Fibroblast of skin of left biceps (primary cell): Measurements from ENCODE around the gene MIXL1.
"Not testable (repeated sequence)": the region's sequence is repeated elsewhere in the genome, so short reads cannot be mapped to it uniquely, and the experiment has no call there.

ENCODE experiments used
- DNase-seq, 2 experiments: peaks; one replicate each; pipeline ENCODE4 v3.0.0-alpha.2; 2013; ENCODE audit warnings: low read depth in 2 of 2

MIXL1 gene

GRCh38 chr1:226212545-226212944 lies 10.9 kb upstream of the MIXL1 start:
- DNase-seq, result no peak

DNA sequence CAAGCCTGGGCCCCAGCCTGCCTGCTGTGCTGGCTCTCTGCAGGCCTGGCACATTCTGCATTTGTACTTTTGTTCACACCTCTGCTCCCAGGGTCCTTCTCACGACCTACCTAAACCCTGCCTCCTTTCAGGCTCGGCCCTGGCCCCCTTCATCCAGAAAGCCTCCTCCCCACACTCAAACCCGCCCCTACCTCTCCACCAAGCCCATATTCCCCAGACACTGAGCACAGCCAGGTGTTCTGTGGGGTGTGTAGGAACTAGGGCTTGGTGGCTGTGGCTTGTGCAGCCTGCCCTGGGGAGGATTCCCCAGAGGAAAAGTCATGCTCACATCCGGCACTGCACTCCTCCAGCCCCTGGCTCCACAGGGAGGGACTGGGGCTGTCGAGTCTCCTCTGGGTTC lies 8.2 kb upstream of the MIXL1 start:
- no peak for DNase-seq

DNA sequence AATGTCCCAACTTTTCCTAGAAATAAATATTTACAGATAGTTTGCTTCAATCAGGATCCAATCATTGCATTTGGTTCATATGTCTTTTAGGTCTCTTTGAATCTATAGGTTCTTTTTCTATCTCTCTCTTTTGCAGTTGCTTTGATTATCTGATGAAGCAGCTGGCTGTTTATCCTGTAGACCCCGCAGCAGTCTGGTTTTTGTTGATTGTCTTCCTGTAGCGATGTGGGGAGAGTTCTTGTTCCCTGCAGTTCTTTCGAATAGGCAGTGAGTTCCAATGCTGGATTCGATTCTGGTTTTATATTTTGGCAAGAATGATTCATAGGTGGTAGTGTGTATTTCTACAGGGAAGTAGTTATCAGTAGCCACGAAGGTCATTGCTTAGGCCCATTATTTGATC lies 7.4 kb upstream of the MIXL1 start:
- DNase-seq, result no peak

GRCh38 chr1:226217273-226217672 lies 6.2 kb upstream of the MIXL1 start:
- no peak for DNase-seq

DNA sequence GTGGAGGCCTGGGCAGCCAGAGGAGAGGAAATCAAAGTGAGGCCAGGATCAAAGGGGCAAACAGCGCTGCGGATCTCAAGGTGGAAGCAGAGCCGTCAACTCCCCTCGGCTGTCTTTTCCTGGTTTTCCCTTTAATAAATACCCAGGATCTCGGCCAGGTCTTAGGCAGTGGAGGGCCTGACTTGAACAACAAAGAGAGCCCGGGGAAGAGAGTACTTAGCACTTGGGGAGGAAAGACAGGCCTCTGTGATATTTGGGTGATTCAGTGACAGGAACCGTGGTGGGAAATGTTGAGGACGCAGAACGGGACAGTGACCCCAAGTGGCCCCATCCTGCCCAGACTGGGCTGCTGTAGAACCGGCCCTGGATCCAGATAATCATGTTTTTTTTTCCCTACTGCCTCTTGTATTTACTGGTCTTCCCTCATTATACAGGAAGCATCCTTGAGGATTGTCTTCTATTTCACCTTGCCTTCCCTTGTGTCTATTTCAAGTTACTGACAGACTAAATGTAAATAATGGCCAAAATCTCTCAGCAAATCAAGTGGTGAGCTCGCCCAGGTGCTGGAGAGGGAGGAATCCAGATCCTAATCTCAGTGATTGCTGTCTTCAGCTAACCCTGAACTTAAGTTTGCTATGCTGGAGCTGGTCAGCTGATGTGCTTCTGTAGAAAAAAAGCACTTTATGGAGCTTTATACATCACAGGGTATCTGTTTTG lies 2.8 kb upstream of the MIXL1 start:
- no peak for DNase-seq

DNA sequence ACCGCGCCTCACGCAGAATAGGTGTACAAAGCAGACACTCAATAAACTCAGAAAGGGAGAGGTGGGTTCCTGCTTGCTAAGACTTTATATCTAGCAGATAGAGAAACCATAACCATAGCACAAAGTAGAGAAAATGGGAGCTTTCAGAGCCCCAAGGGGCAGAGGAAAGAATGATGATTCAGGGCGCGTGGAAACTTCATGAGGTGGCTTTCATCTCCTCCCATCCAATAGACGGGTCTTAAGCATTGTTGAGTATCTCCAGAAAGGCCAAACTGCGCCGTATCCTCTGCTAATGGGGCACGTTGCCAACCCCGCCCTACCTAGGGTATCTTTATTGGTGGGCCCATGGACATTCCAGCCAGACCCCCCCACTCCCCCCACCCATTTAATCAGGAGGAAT lies 778 bp upstream of the MIXL1 start:
- no peak for DNase-seq

DNA sequence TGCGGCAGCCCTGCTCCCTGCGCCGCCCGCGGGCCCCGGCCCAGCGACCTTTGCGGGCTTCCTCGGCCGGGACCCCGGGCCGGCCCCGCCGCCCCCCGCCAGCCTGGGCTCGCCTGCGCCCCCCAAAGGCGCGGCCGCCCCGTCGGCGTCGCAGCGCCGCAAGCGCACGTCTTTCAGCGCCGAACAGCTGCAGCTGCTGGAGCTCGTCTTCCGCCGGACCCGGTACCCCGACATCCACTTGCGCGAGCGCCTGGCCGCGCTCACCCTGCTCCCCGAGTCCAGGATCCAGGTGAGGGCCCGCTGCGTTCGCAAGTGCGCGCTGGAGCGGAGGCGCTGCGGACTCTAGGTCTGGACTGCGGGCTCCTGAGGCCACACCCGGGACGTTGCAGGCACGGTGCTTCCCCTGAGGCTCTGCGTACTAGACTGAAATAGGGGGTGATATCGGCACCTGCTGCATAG lies 351 bp downstream of the MIXL1 start:
- DNase-seq, result no peak

DNA sequence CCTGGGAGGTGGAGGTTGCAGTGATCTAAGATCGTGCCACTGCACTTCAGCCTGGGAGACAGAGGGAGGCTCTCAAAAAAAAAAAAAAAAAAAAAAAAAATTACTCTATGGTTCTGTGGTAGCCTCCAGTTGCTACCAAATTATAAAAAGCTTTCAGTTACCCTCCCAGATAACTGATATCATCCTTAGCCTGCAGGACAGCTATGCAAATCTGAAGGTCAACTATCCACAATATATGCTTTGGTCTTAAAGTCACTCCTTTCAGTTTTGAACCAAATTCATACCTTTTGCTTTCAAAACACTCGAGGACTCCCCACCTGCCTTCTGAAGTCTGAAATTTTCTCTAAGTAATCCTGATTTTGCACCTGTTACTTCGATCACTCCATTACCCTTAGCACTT lies 3.1 kb downstream of the MIXL1 start:
- DNase-seq, result no peak

DNA sequence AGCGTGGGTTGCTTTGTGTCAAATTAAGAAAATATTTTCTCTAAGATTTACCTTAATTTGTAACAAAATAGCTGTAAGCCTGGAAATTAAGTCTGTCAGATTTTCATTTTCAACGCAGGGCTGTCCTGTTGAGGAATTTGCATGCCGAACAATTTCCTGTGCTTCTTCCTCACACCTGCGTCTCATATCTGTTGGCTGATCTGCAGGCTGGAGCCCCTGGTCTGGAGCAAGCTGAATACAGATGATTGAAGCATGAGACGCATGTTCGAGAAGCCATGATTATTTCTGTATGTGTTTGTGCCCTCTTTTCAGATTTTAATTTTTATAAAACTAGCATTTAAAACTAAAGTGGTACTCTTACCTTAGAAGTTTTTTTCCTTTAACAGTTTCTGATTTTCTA lies 9.8 kb downstream of the MIXL1 start:
- no peak for DNase-seq

GRCh38 chr1:226233806-226234205 lies 10.3 kb downstream of the MIXL1 start:
- no peak for DNase-seq

DNA sequence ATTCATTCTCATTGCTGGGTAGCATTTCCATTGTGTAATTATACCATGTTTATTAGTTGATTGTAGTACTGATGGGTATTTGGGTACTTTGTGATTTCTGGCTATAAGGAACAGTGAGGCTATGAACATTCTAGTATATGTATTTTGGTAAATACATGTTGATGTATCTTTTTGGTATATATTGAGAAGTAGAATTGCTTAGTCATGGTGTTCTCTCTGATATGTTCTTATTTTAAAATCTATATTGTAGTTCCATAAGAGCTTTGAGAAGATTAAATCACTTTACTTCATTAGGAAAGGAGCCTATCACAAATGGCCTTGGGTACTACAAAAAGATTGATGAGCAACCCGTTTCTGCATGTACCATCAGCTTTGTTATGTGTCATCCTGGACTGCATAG lies 13.4 kb downstream of the MIXL1 start:
- DNase-seq, result no peak

GRCh38 chr1:226239421-226239820 lies 16.0 kb downstream of the MIXL1 start:
- no peak for DNase-seq

DNA sequence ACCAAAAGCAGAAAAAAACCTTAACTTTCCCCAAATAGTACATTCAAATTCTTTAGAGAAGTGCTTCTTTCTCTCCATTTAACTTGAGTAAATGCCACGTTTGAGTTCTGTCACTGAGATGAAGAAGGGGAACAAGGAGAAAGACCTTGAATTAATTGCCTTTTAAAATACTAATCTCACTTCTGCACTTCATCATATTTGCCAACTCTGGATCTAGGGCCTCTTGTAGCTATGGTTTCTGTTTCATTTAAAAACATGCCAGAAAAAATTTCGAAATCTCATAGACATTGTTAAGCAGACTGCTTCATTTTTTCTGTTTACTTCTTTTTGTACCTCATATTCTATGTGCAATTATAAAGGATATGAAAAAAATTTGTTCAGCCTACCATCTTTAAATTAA lies 24.6 kb downstream of the MIXL1 start:
- no peak for DNase-seq

DNA sequence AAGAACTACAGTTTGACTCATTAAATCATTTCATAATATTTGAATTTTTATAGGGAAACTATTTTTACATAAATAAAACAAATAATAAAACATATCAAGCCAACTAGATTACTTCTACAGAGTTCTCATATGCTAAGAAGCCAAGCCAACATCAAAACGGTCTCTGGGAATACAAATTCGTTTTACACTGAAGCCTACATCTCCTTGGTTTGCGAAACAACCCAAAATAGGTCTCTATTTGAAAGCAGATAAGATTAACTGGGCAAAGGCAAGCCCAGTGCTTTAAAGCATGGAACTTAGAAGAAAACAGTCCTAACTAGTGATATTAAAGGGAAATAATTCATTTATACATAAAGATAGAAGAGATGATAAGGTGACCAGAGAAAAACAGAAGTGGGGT lies 25.3 kb downstream of the MIXL1 start:
- no peak for DNase-seq

- no peak for DNase-seq
These were observed 27.0 kb downstream of the MIXL1 start for GRCh38 chr1:226250511-226250910.

- DNase-seq, result not testable (repeated sequence)
These were observed 29.4 kb downstream of the MIXL1 start for GRCh38 chr1:226252841-226253240.

- no peak for DNase-seq
These were observed 30.5 kb downstream of the MIXL1 start for GRCh38 chr1:226253933-226254332.

GRCh38 chr1:226255380-226255779 lies 31.9 kb downstream of the MIXL1 start:
- DNase-seq, result no peak

DNA sequence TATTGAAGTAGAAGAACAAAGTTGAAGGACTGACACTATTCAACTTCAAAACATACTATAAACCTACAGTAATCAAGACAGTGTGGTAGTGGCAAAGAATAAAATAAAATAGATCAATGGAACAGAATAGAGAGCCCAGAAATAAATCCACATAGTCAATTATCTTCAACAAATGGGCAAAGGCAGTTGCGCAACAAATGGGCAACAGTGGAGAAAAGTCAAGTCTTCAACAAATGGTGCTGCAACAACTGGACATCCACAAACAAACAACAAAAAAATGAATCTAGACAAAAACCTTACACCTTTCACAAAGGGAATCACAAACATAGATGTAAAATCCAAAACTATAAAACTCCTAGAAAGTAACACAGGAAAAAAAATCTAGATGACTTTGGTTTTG lies 38.4 kb downstream of the MIXL1 start:
- DNase-seq, result no peak

DNA sequence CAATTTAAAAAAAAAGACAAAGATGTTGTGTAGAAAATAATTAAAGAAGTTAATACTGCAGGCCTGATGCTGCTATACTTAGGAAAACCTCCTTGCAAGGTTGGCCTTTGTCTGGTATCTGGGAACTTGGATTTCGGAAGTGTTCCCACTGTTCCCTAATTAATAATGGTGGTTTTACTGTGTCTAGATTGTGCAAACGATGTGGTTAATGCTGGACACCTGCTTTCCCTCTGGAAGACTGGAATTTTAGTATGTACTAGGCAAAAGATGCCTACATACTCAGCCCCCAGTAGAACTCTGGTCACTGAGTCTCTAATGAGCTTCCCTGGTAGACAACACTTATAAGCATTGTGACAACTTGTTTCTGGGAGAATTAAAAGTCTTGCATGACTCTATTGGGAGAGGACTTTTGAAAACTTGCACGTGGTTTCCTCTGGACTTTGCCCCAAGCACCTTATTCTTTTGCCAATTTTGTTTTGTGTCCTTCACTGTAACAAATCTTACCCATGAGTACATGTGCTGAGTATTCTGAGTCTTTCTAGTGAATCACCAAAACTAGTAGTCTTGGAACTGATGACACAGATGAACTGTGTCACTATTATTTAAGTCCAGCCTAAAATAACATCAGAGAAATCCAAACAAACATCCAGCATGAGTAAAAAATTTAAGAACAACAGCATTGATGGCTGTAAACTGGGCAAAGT lies 45.1 kb downstream of the MIXL1 start:
- DNase-seq, result no peak

GRCh38 chr1:226272233-226272902 lies 48.9 kb downstream of the MIXL1 start:
- DNase-seq, result not testable (repeated sequence)

- no peak for DNase-seq
These were observed 50.7 kb downstream of the MIXL1 start for GRCh38 chr1:226274138-226274537.

DNA sequence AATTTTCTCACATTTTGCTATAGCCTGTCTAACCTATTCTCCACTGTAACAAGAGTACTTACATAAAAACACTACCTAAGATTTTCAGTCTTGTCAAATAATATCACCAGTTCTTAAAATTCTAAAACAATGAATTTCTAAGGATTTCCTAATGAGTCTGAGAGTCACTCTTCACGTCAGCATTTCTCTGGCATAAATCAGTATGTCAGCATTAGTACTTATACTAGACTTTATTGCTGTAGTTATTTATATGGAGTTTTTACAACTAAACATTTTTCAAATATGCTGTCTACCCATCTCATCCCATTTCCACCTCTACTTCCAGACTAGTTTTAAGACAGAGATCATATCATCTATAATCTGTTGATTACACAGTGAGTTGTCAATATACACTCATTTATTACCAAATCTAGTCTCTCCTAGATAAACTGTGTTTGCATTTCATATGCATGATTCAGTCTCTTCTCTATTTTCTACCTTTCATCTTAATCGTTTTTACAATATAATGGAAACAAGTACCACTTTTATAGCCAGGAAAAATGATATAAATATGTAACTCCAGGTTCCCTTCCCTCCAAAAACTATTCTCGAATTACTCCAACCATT lies 52.7 kb downstream of the MIXL1 start:
- DNase-seq, result no peak
